ENCODE measurements around the gene SHQ1.
"Not testable (repeated sequence)": the region's sequence is repeated elsewhere in the genome, so short reads cannot be mapped to it uniquely, and the experiment has no call there.

Gene SHQ1

GRCh38 chr3:72746430-72747411 lies 101.5 kb downstream of the SHQ1 start:
- no peak for DNase-seq (ENCODE audit: low read depth)
- TF ChIP-seq CTCF (conservative IDR thresholded peaks at IDR 0.05; ENCODE audit: control insufficient read depth, insufficient read depth, low read depth, low read length): no peak
- H3K4me3 ChIP-seq (ENCODE audit: control insufficient read depth, low read depth, low read length): no peak overlapping the region

- TF ChIP-seq CTCF (conservative IDR thresholded peaks at IDR 0.05; ENCODE audit: control insufficient read depth, insufficient read depth, low read depth, low read length): no peak
- H3K4me3 ChIP-seq (ENCODE audit: control insufficient read depth, low read depth, low read length): no peak overlapping the region
- no peak for DNase-seq (ENCODE audit: low read depth)
These were observed 102.9 kb downstream of the SHQ1 start for GRCh38 chr3:72745146-72745999.

GRCh38 chr3:72744330-72744729 lies 103.9 kb downstream of the SHQ1 start:
- no peak overlapping the region for H3K4me3 ChIP-seq (ENCODE audit: control insufficient read depth, low read depth, low read length)
- TF ChIP-seq CTCF (conservative IDR thresholded peaks at IDR 0.05; ENCODE audit: control insufficient read depth, insufficient read depth, low read depth, low read length): no peak
- no peak for DNase-seq (ENCODE audit: low read depth)

GRCh38 chr3:72739531-72740466 lies 108.4 kb downstream of the SHQ1 start:
- peak; percentile 49 for DNase-seq (ENCODE audit: low read depth)
- H3K4me3 ChIP-seq (ENCODE audit: control insufficient read depth, low read depth, low read length): no peak overlapping the region
- no peak for TF ChIP-seq CTCF (conservative IDR thresholded peaks at IDR 0.05; ENCODE audit: control insufficient read depth, insufficient read depth, low read depth, low read length)

- no peak for TF ChIP-seq CTCF (conservative IDR thresholded peaks at IDR 0.05; ENCODE audit: control insufficient read depth, insufficient read depth, low read depth, low read length)
- DNase-seq (ENCODE audit: low read depth): no peak
- H3K4me3 ChIP-seq (ENCODE audit: control insufficient read depth, low read depth, low read length): peak overlapping the region; percentile 20
These were observed 109.3 kb downstream of the SHQ1 start for GRCh38 chr3:72738752-72739530.

- not testable (repeated sequence) for DNase-seq (ENCODE audit: low read depth); H3K4me3 ChIP-seq (ENCODE audit: control insufficient read depth, low read depth, low read length)
These were observed 113.2 kb downstream of the SHQ1 start for GRCh38 chr3:72735072-72735471.
